Measurements from ENCODE around the gene RAPGEF6. TPM values are rescaled to one million over a fixed set of nuclear protein-coding genes. Genes with fewer than 3 reads are reported as not detected.

Gene RAPGEF6
- total RNA-seq, 4 donors from 2014 or later, result 16.7 to 104 (median 22.6) TPM

GRCh38 chr5:131460867-131461572, 174.0 kb downstream of the RAPGEF6 start:
- Histone ChIP-seq H3K4me1 (no peaks in the 10 kb centered on the region), H3K9me3 (no peaks in the 10 kb centered on the region), H3K27me3 (no peaks in the 10 kb centered on the region), H3K4me3 (no peak overlapping the region), H3K36me3 (peaks cover 0 to 8% (median 0%) of the 10 kb centered on the region in 3 donors), H3K27ac (no peak overlapping the region)
- TF ChIP-seq CTCF (IDR thresholded peaks at IDR 0.05) (no peak), POLR2A (IDR thresholded peaks at IDR 0.05) (no peak)
- no peak for DNase-seq

DNA sequence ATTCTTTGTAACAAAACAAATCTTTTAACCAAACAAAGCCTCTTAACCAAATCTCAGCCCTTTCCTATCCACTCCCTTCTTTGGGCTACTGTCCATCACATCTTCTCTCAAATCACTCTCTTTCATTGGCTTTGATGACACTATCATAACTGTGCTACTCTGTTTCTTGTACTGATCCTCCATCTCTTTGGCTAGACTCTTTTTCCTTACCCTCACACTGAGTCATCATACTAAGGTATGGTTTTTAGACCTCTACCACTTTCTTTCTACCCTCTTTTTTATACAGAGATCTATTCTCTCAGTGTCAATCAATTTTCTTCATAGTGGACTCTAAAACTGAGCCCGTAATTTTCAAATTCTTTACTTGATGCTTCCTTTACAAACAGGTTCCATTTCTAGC, 174.9 kb downstream of the RAPGEF6 start:
- H3K4me3 ChIP-seq, result no peak overlapping the region
- peaks cover 0 to 14% (median 0%) of the 10 kb centered on the region in 3 donors for H3K36me3 ChIP-seq
- no peak for DNase-seq
- no peaks in the 10 kb centered on the region for H3K9me3 ChIP-seq
- H3K27ac ChIP-seq, result no peak overlapping the region
- H3K27me3 ChIP-seq, result no peaks in the 10 kb centered on the region
- no peaks in the 10 kb centered on the region for H3K4me1 ChIP-seq
- no peak for TF ChIP-seq POLR2A (IDR thresholded peaks at IDR 0.05)
- TF ChIP-seq CTCF (IDR thresholded peaks at IDR 0.05), result no peak

DNA sequence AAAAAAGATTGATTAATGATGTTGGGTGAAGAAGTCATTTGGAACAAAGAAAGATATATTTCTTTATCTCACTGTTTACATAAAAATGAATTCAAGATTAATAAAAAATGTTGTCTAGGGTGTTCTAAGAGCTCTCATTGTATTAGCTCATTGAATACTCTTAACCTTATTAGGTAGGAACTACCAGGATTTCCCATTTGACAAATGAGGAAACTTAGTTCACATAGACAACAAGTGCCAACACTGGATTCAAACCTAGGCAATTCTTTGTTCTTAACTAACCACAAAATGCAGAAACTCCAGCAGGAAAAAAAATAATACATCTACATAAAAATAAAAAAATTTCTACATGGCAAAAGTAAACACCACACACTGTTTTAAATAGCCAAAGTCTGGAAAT, 175.8 kb downstream of the RAPGEF6 start:
- Histone ChIP-seq H3K27ac (no peak overlapping the region), H3K4me1 (no peaks in the 10 kb centered on the region), H3K36me3 (peaks cover 0 to 14% (median 0%) of the 10 kb centered on the region in 3 donors), H3K9me3 (no peaks in the 10 kb centered on the region), H3K27me3 (no peaks in the 10 kb centered on the region), H3K4me3 (no peak overlapping the region)
- TF ChIP-seq POLR2A (IDR thresholded peaks at IDR 0.05) (no peak), CTCF (IDR thresholded peaks at IDR 0.05) (no peak)
- DNase-seq, result no peak

DNA sequence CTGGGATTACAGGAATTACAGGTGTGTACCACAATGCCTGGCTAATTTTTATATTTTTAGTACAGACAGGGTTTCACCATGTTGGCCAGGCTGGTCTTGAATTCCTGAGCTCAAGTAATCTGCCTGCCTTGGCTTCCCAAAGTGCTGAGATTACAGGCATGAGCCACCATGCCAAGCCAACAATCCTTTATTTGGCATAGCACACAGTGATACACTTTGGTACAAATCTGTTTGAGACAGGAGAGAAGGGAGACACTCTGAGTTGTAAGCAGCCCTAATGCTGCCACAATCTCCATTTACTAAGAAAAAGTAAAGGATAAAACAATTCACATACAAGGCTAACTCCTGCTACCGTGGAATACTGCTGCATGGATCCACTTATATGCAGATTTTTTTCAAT, 177.8 kb downstream of the RAPGEF6 start:
- no peak overlapping the region for H3K4me3 ChIP-seq
- TF ChIP-seq POLR2A (IDR thresholded peaks at IDR 0.05) (no peak), CTCF (IDR thresholded peaks at IDR 0.05) (no peak)
- H3K36me3 ChIP-seq, result peaks cover 0 to 14% (median 0%) of the 10 kb centered on the region in 3 donors
- no peaks in the 10 kb centered on the region for H3K4me1 ChIP-seq
- no peak overlapping the region for H3K27ac ChIP-seq
- no peaks in the 10 kb centered on the region for H3K27me3 ChIP-seq
- no peaks in the 10 kb centered on the region for H3K9me3 ChIP-seq
- DNase-seq, result no peak

DNA sequence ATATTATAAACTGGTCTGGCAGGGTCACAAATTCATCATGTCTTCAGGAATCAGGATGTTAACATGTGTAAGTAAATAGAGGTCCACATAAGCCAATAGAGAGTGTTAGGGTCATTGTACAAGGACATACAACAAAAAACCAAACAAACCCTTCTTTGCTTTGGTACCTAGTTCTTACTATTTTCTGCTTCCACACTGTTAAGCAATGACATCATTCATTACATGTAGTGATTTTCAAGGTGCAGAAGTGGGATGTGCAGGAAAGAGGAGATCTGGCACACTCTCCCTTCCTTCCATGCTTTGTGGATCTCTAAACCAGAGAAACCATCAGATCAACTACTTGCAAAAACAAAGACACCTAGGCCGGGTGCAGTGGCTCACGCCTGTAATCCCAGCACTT, 184.1 kb downstream of the RAPGEF6 start:
- no peak for DNase-seq
- H3K4me1 ChIP-seq, result no peaks in the 10 kb centered on the region
- no peak for TF ChIP-seq POLR2A (IDR thresholded peaks at IDR 0.05)
- TF ChIP-seq CTCF (IDR thresholded peaks at IDR 0.05), result no peak
- H3K9me3 ChIP-seq, result no peaks in the 10 kb centered on the region
- H3K36me3 ChIP-seq, result peaks cover 0 to 37% (median 0%) of the 10 kb centered on the region in 3 donors
- H3K27ac ChIP-seq, result no peak overlapping the region
- H3K27me3 ChIP-seq, result no peaks in the 10 kb centered on the region
- H3K4me3 ChIP-seq, result no peak overlapping the region
